Stimulated activated CD8-positive, alpha-beta memory T cell treated with anti-CD3 and anti-CD28 coated beads, Interleukin-15, amount 100 ng/mL, for 1 hour (primary cell): ENCODE data around the gene DYDC2.
A peak's percentile ranks its signal among the peaks of the same experiment; 100 is the strongest.

Source experiments
- DNase-seq: peaks from one replicate; pipeline ENCODE4 v3.0.0-alpha.2; 2020; ENCODE audit warnings: low read depth

DYDC2 gene

DNA sequence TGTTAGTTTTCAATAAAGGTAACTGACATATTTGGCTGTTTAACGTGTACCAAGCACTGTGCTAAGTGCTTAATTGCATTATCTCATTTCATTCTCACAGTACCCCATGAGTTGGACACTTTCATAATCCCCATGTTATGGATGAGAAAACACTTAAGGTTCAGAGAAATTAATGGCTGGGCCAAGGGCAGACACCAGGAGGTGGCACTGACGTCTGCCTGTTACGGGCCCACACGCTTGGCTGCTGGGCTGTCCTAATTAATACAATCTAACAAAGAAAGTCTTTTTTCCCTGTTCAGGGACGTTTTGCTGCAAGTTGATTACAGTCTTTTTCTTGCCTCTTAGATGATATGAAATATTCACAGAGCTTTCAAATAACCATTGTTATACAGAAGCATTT, 16.1 kb downstream of the DYDC2 start:
- no peak for DNase-seq

GRCh38 chr10:80373502-80373901, 16.9 kb downstream of the DYDC2 start:
- no peak for DNase-seq

DNA sequence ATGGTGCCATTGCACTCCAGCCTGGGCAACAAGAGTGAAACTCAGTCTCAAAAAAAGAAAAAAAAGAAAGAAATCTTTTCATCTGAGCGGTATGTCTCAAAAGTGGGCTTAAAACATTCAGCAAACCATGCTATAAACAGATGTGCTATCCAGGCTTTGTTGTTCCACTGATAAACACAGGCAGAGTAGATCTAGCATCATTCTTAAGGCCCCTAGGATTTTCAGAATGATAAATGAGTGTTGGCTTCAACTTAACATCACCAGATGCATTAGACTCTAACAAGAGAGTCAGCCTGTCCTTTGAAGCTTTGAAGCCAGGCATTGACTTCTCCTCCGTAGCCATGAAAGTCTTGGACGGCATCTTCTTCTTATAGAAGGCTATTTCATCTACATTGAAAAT, 23.1 kb downstream of the DYDC2 start:
- no peak for DNase-seq

- no peak for DNase-seq
These were observed 23.6 kb downstream of the DYDC2 start for GRCh38 chr10:80380185-80380584.

DNA sequence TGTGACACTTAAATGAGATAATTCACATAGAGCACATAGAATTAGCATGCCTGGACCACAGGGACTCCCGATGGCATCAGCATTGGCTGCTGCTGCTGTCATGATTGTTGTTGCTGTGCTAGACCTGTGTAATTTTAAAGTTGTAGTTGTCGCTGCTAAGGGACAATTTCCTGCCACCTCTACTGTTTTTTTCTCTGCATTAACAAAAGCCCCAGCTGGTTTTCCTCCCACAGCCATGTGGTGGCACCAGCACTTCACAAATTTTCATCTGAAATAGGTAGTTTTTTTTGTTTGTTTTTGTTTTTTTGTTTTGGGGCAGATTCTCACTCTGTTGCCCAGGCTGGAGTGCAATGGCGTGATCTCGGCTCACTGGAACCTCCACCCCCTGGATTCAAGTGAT, 26.4 kb downstream of the DYDC2 start:
- DNase-seq, result no peak

DNA sequence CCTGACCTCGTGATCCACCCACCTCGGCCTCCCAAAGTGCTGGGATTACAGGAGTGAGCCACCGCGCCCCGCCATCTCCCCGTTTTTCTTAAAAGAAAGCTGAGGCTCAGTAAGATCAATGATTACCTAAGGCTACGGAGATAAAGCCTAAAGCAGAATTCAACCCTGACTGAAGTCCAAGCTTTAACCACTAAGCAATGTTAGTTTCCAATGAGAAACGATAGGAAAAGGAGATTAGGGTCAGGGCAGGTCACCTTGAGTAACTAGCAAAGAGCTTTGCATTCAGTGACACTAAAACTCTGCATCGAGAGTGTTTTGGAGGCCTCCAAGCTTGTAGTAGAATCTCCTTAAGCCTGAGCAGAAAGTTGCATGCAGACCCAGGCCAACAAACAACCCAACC, 34.2 kb downstream of the DYDC2 start:
- no peak for DNase-seq

GRCh38 chr10:80392250-80392649, 35.7 kb downstream of the DYDC2 start:
- no peak for DNase-seq

- no peak for DNase-seq
These were observed 37.9 kb downstream of the DYDC2 start for GRCh38 chr10:80394358-80394916.

GRCh38 chr10:80397014-80397413, 40.4 kb downstream of the DYDC2 start:
- DNase-seq, result no peak

DNA sequence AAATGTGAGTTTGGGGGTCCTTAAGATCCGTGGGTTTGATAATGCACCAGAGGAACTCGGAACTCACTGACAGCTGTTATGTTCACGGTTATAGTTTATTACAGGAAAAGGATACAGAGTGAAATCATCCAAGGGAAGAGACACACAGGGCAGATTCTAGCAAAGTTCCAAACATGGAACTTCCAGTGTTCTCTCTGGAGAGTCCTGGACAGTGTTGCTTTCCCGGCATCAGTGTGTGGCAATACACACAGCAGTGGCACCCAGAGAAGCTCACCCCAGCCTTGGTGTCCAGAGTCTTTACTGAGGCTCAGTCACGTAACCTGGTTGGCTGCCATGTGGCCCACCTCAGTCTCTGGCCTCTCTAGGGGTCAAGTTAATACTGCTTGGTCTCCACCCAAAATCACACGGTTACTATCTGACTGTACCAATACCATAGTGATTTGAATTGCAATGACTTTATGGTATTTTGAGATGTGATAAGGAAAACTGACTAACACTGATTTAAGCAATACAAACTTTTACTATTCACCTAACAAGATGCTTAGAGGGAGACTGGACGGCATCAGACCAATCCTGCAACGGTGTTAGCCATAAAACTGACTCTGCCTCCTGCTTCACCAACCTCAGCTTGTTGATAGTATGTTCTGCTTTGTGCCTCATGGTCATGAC, 43.7 kb downstream of the DYDC2 start:
- DNase-seq, result no peak

DNA sequence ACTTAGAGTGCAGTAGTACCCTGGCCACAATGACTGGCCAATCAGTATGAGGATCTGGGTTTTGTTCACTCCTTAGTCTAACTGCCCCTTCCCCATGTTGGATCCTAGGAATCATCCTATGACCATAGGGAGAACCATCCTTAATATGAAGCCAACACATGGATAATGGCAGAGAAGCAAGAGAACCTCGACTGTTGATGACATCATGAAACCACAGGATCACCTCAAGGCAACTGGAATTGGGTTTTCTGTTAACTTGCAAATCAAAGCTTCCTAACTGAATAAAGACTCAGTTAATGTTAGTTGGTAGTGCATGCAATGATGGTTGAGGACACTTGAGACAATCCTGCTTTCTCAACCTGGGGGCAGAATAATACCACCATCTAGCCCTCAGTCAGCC, 48.5 kb downstream of the DYDC2 start:
- no peak for DNase-seq

GRCh38 chr10:80405626-80406025, 49.0 kb downstream of the DYDC2 start:
- DNase-seq, result no peak

- DNase-seq, result no peak
These were observed 49.6 kb downstream of the DYDC2 start for GRCh38 chr10:80406204-80406603.

DNA sequence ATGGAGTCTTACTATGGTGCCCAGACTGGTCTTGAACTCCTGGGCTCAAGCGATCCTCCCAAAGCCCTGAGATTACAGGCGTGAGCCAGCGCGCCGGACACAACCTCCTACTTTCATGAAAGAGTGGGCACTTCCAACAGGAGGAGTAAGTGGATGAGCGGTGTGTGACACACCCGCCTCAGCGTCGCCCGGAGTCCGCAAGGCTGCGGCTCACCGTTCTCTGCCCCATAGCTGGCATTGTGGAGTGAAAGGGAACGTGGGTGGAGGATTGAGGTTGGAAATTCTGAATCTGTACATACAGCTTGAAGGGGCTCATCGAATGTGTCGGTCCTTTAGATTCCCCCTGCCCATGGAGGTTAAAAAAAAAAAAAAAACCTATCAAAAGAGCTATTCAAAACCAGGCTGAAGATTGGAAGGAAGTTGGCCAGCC, 51.2 kb downstream of the DYDC2 start:
- no peak for DNase-seq

DNA sequence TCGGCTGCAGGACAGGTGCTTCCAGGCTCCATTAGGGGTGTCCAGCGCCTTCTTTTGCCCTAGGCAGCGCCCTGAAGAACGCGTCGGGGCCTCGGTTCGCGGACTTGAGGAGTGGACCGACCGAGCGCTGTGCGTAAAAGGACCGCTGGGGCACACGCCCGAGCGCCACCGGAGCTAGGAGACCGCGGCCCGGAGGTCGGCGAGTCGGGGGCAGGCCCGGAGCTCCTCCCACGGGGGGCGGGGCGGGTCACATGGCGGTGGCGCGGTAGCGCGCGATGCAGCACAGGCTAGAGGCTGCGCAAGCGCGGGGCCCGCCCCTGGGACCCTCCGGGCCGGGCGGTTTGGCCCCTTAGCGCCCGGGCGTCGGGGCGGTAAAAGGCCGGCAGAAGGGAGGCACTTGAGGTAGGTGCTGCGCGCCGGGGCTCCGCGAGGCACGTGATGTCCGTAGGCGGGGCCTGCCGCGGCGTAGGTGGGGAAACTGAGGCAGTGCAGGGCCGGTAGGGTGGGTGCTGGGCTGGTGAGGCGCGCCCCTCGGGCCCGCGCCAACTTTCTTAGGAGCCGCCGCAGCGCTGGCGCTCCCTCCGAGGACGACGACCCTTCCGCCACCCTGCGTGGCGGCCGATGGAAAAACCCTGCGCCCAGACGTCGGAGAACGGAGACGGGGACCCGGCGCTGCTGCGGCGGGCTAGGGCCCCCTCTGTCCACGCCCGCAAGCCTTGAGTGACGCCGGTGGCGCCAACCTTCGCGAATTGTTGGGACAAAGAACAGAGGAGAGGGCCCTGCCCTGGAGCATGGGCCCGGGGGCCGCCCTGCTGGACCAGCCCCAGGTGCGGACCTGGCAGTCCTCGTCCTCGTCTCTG, 51.9 kb downstream of the DYDC2 start, which contains the start of gene PRXL2A:
Gene PRXL2A (plus strand): TSS at position 310 of the 860 bp plus-strand sequence. CDS start 11,917 bp downstream, outside the sequence.
- peak; percentile 55 for DNase-seq

DNA sequence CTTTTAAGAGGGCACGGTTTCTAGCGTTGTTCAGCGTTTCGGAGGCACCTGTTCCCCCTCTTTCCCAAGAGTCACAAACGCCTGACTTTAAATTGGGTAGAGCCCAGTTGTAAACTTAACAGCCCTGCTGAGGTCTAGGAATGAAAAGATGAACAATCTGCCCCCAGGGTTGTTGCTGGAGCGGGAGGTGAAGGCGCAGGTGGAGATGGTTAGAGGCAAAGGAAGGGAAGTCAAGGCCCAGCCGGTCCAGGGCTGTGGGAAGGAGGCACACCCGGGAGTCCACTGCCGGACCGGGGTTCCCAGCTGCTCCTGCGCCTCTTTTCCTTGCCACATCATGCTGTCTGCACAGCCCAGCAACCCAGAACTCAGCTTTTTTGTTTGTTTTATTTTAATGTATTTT, 52.5 kb downstream of the DYDC2 start:
- DNase-seq, result no peak

GRCh38 chr10:80410122-80410521, 53.5 kb downstream of the DYDC2 start:
- no peak for DNase-seq

- no peak for DNase-seq
These were observed 54.1 kb downstream of the DYDC2 start for GRCh38 chr10:80410578-80411145.

DNA sequence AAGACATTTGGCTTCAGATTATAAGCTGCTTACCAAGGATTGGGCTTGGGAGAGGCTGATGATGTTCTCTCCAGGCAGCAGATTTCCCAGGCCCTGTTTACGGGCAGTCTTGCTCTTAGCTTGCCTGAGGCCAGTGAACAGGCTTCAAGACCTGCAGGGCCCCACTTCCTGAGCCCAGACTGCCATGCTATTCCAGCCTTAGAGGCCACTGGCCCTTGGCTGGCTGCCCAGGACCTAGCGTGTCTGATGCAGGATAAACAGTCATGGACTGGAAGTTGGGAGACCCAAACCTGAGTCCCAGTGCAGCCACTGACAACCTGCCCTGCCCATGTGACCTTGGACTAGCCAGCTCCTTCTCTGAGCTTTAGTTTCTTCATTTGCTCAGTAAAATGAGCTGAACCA, 54.7 kb downstream of the DYDC2 start:
- no peak for DNase-seq

DNA sequence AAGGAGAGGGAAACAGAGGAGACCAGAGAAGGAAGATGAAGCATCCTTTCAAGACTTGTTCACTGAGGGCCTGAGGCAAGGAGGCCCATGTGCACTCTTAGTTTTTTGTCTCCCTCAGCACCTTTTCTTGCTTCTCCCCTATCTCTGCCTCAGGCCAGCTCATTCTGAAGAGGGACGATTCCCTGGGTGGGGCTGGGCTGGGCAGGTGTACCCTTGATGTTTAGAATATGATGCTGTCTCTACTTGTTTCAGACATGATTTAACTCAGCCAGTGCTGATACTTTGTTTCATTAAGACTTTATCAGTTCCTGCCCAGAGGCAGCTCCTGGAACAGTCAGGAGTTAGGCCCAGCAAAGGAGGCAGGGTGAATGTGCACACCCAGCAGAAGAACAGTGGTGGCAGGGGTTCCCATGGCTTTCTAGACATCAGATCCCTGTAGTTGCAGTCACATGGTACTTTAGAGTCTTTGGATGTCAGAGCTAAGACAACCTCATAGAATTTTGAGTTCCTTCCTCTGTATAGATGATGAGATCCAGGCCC, 55.2 kb downstream of the DYDC2 start:
- DNase-seq, result no peak

GRCh38 chr10:80412486-80412885, 55.9 kb downstream of the DYDC2 start:
- DNase-seq, result no peak

GRCh38 chr10:80413271-80413996, 56.9 kb downstream of the DYDC2 start:
- DNase-seq, result no peak
